GM19025 (cell line): ENCODE data around the gene PSEN1.

Experiments used
- ATAC-seq: cut with Tn5 transposase; IDR thresholded peaks from one replicate; pipeline ENCODE4 v1.9.1; 2021; ENCODE audit warnings: mild to moderate bottlenecking, low read depth, moderate library complexity; ENCODE audit not compliant: unreplicated experiment

PSEN1 gene

GRCh38 chr14:73237786-73238423 lies 101.6 kb downstream of the PSEN1 start:
- ATAC-seq = no peak

DNA sequence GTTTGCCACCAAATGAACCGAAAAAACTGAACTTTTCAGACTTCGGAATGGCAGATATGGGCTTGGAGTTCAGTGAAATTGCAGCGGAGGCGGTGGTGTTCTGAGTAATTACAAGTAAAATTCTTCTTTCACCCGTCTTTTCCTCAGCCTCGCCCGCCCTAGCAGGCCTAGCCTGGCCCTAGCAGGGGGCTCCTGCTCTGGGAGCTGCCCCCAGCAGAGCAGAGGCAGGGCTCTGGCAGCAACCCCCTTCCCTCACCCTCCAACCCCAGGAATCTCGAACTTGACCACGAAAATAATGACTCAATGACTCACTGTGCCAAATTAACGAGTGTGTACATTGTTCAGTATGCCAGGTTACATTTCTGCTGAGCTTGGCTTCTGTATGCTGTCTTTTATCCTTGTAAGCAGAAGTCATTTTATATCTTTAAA lies 102.1 kb downstream of the PSEN1 start:
- ATAC-seq = no peak

- ATAC-seq = no peak
These were observed 102.6 kb downstream of the PSEN1 start for GRCh38 chr14:73238941-73239340.

DNA sequence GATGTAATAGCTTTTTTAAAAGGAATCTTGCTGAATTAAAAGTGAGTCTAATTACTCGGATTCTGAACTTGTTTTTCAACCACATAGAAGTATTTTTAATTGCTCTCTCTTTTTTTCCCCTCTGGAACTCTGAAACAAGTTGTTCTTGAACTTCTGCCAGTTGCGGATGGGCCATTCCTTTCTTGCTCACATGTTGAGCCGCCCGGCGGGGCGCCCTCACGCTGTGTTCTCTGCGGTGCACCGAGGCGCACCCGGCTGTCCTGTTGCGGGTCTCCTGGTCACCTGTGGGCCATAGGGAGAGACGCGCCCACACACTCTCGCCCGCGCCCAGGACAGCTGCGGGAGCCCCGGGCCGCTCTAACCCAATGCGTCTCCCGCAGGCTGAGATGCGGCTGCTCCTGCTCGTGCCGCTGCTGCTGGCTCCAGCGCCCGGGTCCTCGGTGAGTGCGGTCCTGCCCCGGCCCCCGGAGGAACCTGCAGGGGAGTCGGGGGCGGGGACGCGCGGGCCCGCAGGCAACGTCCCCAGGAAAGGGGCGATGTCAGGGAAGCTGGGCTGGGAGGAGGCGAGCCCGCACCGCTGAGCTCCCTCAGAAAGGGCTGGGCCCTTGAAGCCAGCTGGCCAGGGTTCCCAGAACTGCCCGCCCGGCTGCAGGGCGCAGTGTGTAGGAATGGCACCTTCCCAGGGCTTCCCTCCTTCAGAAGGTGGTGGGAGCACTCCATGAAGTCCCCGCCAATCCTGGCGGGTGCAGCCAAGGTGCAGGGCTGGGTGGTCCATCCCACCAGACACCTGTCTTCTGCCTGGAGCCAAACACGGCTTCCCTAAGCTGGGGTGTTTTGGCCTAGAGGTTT lies 103.3 kb downstream of the PSEN1 start:
- no peak for ATAC-seq

DNA sequence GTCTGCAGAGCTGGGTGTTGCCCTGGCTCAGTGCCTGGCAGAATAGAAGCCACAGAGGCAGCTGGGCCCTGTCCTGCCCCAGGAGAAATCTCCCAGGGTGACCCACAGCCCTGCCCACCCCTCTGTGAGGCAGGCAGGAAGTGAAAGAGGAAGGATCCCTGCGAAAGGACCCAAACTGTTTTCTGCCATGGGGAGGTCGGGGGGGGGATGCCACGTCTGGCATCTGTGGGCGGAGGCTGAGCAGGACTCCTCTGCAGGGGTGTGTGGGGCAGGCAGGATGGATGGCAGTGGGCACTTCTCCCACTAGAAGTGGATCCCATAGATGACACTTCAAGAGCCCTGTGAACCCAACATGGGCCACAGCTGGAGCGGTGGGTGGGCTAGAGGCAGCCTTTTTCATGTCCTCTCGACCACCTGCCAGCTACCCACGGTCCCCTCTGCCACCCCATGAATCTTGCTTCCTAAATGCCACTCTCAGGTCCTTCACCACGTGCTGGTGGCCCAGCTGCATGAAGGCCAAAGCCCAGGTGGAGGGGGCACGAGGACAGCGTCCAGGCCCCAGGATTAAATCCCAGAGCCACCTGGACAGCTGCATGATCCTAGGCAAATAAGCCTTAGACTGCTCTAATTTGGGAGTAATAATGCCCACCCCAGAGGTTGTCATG lies 104.6 kb downstream of the PSEN1 start:
- no peak for ATAC-seq

GRCh38 chr14:73241481-73242165 lies 105.3 kb downstream of the PSEN1 start:
- ATAC-seq = no peak

- no peak for ATAC-seq
These were observed 106.1 kb downstream of the PSEN1 start for GRCh38 chr14:73242357-73242901.

DNA sequence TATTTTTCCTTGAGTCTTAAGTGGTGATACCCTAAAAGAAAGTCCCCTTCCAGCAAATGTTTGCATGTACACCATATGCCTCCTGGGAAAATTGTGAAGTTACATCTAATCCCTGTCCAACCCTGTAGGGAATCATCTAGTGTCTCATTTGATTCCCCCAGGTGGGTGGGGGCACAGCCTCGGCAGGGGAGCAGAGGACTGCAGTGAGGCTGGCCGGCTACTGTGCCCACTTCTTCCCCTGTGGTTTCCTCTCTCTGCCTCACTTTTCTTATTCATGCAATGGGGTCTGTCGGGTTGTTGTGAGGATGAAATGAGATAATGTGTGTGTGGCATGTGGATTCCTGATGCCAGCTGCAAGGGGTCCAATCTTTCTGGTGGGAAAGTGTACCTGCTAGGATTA lies 107.0 kb downstream of the PSEN1 start:
- no peak for ATAC-seq

DNA sequence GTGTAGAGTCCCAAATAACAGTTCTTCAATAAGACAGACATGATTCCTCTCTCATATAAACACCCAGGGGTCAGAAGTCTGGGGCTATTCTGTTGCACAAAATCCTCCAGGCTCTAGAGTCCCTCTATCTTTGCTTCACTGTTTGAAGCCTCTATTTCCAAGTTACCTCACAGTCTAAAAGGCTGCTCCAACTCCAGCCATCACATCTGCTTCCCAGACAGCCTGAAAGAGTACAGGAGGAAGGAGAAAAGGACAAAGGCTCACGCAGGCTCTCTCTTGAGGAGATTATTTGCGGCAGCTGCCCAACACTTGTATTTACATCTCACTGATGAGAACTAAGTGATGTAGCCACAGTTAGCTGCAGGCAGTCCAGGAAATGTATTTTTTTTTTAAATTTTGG lies 107.4 kb downstream of the PSEN1 start:
- no peak for ATAC-seq

DNA sequence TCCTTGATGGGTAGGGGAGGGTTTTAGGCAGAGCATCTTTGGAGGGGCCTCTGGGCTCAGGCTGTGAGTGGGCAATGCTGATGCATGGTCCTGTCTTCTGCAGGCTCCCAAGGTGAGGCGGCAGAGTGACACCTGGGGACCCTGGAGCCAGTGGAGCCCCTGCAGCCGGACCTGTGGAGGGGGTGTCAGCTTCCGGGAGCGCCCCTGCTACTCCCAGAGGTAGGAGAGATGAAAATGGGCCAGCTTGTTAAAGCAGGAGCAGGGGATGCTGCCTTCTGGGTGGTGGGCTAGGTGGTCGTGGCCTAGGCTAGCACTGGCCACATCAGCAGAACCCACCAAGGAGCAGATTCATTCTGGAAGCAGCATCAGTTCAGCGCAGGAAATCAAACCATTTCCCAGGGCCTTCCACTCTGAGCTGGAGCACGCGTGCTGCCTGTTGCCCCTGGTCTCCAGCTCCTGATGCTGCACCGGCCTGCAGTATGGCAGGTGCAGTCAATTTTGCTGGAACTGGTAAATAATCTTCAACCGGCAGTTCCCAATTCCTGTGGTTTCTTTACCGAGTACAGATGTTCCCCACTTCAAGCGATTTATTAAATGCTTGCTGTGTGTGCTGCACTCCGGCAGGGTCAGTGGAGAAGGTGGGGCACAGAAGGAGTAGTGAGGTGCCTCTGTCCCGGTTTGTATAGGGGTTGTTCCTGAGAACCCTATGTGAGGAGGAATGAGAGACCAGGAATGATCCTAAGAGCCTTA lies 108.4 kb downstream of the PSEN1 start:
- no peak for ATAC-seq

GRCh38 chr14:73245480-73246325 lies 109.4 kb downstream of the PSEN1 start:
- ATAC-seq = peak; percentile 67

- no peak for ATAC-seq
These were observed 110.3 kb downstream of the PSEN1 start for GRCh38 chr14:73246387-73247150.

- no peak for ATAC-seq
These were observed 112.0 kb downstream of the PSEN1 start for GRCh38 chr14:73248108-73248868.

DNA sequence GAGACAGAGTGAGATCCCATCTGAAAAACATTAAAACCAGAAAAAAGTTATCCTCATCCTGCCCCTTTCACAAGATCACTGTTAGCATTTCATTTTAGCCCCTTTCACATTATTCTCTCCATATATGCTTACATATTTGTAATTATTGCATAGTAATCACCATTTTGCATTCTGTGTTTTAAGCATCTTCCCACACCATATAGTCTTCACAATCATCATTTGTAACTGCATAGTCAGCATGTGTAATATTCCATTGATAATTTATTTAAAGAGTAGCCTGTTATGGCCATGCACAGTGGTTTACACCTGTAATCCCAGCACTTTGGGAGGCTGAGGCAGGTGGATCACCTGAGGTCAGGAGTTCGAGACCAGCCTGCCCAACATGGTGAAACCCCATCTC lies 112.8 kb downstream of the PSEN1 start:
- no peak for ATAC-seq

GRCh38 chr14:73249564-73250316 lies 113.4 kb downstream of the PSEN1 start:
- ATAC-seq = no peak

DNA sequence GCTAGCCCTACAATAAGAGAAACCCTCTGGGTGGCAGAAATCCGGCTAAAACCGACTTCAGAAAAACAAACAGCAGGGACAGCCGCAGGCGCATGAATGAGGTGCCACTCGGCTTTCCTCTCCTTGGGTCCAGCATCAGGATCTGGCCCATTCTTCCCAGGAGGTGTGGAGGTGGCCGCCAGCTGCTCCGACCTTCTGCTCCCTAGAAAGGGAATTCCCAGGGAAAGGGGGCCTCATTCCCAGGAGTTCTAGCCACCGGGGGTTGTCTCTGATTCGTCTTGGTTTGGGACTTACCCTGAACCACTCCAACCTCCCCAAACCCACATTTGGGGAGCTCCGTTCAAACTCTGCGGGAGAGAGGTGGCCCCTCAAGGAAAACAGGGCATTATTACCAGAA lies 114.0 kb downstream of the PSEN1 start:
- no peak for ATAC-seq
